Peyer's patch (tissue), 4 donors: ENCODE measurements around the gene RGS17. TPM values are rescaled to one million over a fixed set of nuclear protein-coding genes. Genes with fewer than 3 reads are reported as not detected.

ENCODE experiments used
- DNase-seq, 3 donors: peaks; one replicate each; pipeline ENCODE4 v3.0.0-alpha.2; 2017 to 2019
- H3K27ac ChIP-seq, 4 donors: fragments of 200-600 bp; sonication (generic); one replicate each; pipeline ENCODE4 v1.5.1; 2016 to 2019
- H3K27me3 ChIP-seq, 2 donors: fragments of 200-600 bp; sonication (generic); one replicate each; pipeline ENCODE4 v1.5.1; 2019
- H3K36me3 ChIP-seq, 3 donors: fragments of 200-600 bp; sonication (generic); one replicate each; pipeline ENCODE4 v1.5.1; 2016 to 2019
- H3K4me1 ChIP-seq, 4 donors: fragments of 200-600 bp; sonication (generic); one replicate each; pipeline ENCODE4 v1.5.1; 2016 to 2019
- H3K4me3 ChIP-seq, 4 donors: fragments of 200-600 bp; sonication (generic); 1 replicate in 3 of 4; 2 replicates in 1 of 4; pipeline ENCODE4 v1.5.1; 2016 to 2019; ENCODE audit warnings: mild to moderate bottlenecking in 1 of 4
- H3K9me3 ChIP-seq, 4 donors: fragments of 200-600 bp; sonication (generic); one replicate each; pipeline ENCODE4 v1.5.1; 2016 to 2019; ENCODE audit warnings: mild to moderate bottlenecking in 1 of 4
- CTCF ChIP-seq, 6 experiments: fragments of 450-650 bp in 4 of 6; fragments of 200-600 bp in 2 of 6; sonication (generic) in 1 of 6; IDR thresholded peaks; one replicate each; pipeline ENCODE4 v1.5.1; 2017 to 2019; ENCODE audit warnings: antibody characterized with exemption in 6 of 6, mild to moderate bottlenecking in 3 of 6, moderate library complexity in 1 of 6
- POLR2A ChIP-seq, 2 donors: fragments of 450-650 bp; IDR thresholded peaks; one replicate each; pipeline ENCODE4 v1.5.1; 2017; ENCODE audit warnings: antibody characterized with exemption in 2 of 2, mild to moderate bottlenecking in 2 of 2, moderate library complexity in 2 of 2
- total RNA-seq, 4 donors: library from RNA; depleted of rRNA; stranded (reverse); fragments of >200 nt; gene quantifications; one replicate each; pipeline ENCODE4 v1.1.0, GENCODE V29; 2016

RGS17 gene
- total RNA-seq, 4 donors from 2014 or later: 0.18 to 2.5 (median 0.67) TPM; not detected in 1

DNA sequence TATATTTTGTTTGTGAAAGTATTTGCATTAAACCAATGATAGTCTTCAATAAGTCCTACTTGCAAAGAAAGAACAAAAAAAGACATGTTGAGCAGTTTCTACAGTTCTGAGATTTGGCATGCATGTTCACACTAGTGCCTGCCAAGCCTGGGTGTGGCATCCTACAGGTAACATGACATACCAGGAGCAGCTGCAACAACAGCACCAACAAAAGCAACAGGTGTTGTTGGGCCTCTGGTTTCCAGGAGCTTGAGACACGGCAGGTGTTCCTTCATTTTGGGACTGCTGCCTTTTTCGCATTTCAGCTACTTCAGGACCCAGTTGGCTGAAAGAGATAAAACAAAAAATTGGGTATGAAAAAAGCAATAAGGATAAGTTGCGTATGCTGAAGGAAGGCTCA is 87.4 kb downstream of the RGS17 start:
- TF ChIP-seq POLR2A (IDR thresholded peaks at IDR 0.05) (no peak), CTCF (IDR thresholded peaks at IDR 0.05) (no peak)
- no peaks in the 10 kb centered on the region for H3K4me1 ChIP-seq
- DNase-seq: peak in 1 of 3 donors; percentile 50

GRCh38 chr6:153038378-153039057 is 92.6 kb downstream of the RGS17 start:
- no peaks in the 10 kb centered on the region for H3K27me3 ChIP-seq
- no peak for DNase-seq
- H3K4me3 ChIP-seq: no peak overlapping the region
- no peaks in the 10 kb centered on the region for H3K36me3 ChIP-seq
- TF ChIP-seq CTCF (IDR thresholded peaks at IDR 0.05): no peak
- TF ChIP-seq POLR2A (IDR thresholded peaks at IDR 0.05): no peak
- no peaks in the 10 kb centered on the region for H3K9me3 ChIP-seq
- H3K4me1 ChIP-seq: no peaks in the 10 kb centered on the region
- no peak overlapping the region for H3K27ac ChIP-seq

More for the DNA sequence above, 87.4 kb downstream of the RGS17 start:
- Histone ChIP-seq H3K36me3 (no peaks in the 10 kb centered on the region), H3K27me3 (no peaks in the 10 kb centered on the region), H3K27ac (no peak overlapping the region), H3K9me3 (no peaks in the 10 kb centered on the region), H3K4me3 (no peak overlapping the region)

DNA sequence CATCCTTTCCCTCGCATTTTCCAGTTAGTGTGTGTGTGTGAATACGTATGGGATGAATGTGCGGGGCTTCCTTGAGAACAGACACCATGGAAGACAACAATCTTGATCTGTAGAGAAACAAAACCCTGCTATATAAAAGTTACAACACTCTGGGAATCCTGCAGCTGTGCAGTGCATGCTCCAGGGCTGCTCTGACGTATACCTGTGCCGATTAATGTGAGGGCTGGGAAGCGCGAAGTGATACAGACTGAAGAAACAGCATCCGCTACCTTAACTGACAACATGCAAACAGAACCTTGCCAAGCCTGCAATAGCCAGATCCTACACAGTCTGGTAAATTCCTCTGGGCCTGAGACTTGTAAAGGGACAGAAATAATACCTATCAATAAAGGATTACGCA is 96.9 kb downstream of the RGS17 start:
- Histone ChIP-seq H3K36me3 (no peaks in the 10 kb centered on the region), H3K4me1 (no peaks in the 10 kb centered on the region), H3K27ac (no peak overlapping the region), H3K27me3 (no peaks in the 10 kb centered on the region), H3K9me3 (no peaks in the 10 kb centered on the region), H3K4me3 (no peak overlapping the region)
- TF ChIP-seq POLR2A (IDR thresholded peaks at IDR 0.05): no peak
- TF ChIP-seq CTCF (IDR thresholded peaks at IDR 0.05): no peak
- DNase-seq: no peak

DNA sequence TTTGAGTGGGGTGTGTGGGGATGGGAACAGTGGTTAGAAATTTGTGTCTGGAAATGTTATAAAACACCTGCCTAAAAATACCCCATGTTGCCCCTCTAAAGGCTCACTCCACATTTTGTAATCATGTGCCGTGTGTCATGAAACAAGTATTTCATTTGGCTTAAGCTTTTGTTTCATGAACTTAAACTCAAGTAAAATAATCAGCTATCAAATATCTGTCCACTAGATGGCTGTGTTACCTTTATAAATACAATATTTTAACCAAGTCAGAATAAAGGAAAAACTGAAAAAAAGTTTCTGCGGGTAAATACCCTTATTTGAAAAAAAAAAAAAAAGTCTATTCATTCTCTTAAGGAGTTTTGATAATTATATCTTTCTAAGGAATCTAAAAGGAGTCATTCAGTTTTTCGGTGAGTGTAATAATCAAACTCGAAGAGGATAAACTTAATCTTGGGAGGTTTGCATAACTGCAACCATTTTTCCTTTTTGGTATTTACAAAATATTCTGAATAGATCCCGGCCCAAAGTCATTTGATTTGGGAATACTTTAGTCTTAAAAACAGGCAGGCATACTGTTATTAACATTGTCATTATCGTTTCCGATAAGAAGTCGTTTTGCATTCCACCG is 98.7 kb downstream of the RGS17 start:
- TF ChIP-seq CTCF (IDR thresholded peaks at IDR 0.05) (peak in 3 of 6 experiments; percentile 36 to 52 (median 50)), POLR2A (IDR thresholded peaks at IDR 0.05) (no peak)
- Histone ChIP-seq H3K27me3 (no peaks in the 10 kb centered on the region), H3K27ac (no peak overlapping the region), H3K36me3 (no peaks in the 10 kb centered on the region), H3K4me1 (no peaks in the 10 kb centered on the region), H3K4me3 (no peak overlapping the region), H3K9me3 (no peaks in the 10 kb centered on the region)
- no peak for DNase-seq

GRCh38 chr6:153031335-153031955 is 99.6 kb downstream of the RGS17 start:
- Histone ChIP-seq H3K27ac (no peak overlapping the region), H3K4me1 (no peaks in the 10 kb centered on the region), H3K9me3 (no peaks in the 10 kb centered on the region), H3K4me3 (no peak overlapping the region), H3K36me3 (no peaks in the 10 kb centered on the region), H3K27me3 (no peaks in the 10 kb centered on the region)
- no peak for DNase-seq
- no peak for TF ChIP-seq CTCF (IDR thresholded peaks at IDR 0.05)
- no peak for TF ChIP-seq POLR2A (IDR thresholded peaks at IDR 0.05)
